Measurements from ENCODE around the gene CHEK1.

CHEK1 gene

GRCh38 chr11:125586623-125587022 lies 38.3 kb upstream of the CHEK1 start:
- TF ChIP-seq REST (IDR thresholded peaks at IDR 0.05; ENCODE audit: insufficient read depth in 1 of 2, low read depth in 2 of 2, low read length in 2 of 2) (no peak), FOXP2 (optimal IDR thresholded peaks at IDR 0.05; ENCODE audit: borderline replicate concordance, extremely low read depth, extremely low read length, insufficient read depth) (no peak), SIN3A (IDR thresholded peaks at IDR 0.05; ENCODE audit: borderline replicate concordance, insufficient read depth, low read length) (no peak), TAF1 (IDR thresholded peaks at IDR 0.05; ENCODE audit: borderline replicate concordance, insufficient read depth, low read length) (no peak), POLR2AphosphoS5 (IDR thresholded peaks at IDR 0.05; ENCODE audit: low read depth, low read length) (no peak)

- TF ChIP-seq SIN3A (IDR thresholded peaks at IDR 0.05; ENCODE audit: borderline replicate concordance, insufficient read depth, low read length) (no peak), TAF1 (IDR thresholded peaks at IDR 0.05; ENCODE audit: borderline replicate concordance, insufficient read depth, low read length) (no peak), POLR2AphosphoS5 (IDR thresholded peaks at IDR 0.05; ENCODE audit: low read depth, low read length) (no peak), FOXP2 (optimal IDR thresholded peaks at IDR 0.05; ENCODE audit: borderline replicate concordance, extremely low read depth, extremely low read length, insufficient read depth) (no peak)
Measured at GRCh38 chr11:125587480-125587879, 37.5 kb upstream of the CHEK1 start.

- TF ChIP-seq REST (IDR thresholded peaks at IDR 0.05; ENCODE audit: insufficient read depth in 1 of 2, low read depth in 2 of 2, low read length in 2 of 2) (no peak), SIN3A (IDR thresholded peaks at IDR 0.05; ENCODE audit: borderline replicate concordance, insufficient read depth, low read length) (no peak), POLR2AphosphoS5 (IDR thresholded peaks at IDR 0.05; ENCODE audit: low read depth, low read length) (no peak), TAF1 (IDR thresholded peaks at IDR 0.05; ENCODE audit: borderline replicate concordance, insufficient read depth, low read length) (no peak), FOXP2 (optimal IDR thresholded peaks at IDR 0.05; ENCODE audit: borderline replicate concordance, extremely low read depth, extremely low read length, insufficient read depth) (no peak)
Measured at GRCh38 chr11:125588505-125588904, 36.5 kb upstream of the CHEK1 start.

GRCh38 chr11:125591649-125592304 lies 33.2 kb upstream of the CHEK1 start:
- no peak for TF ChIP-seq FOXP2 (optimal IDR thresholded peaks at IDR 0.05; ENCODE audit: borderline replicate concordance, extremely low read depth, extremely low read length, insufficient read depth)
- TF ChIP-seq POLR2AphosphoS5 (IDR thresholded peaks at IDR 0.05; ENCODE audit: low read depth, low read length): no peak
- TF ChIP-seq REST (IDR thresholded peaks at IDR 0.05; ENCODE audit: insufficient read depth in 1 of 2, low read depth in 2 of 2, low read length in 2 of 2): no peak

GRCh38 chr11:125592305-125593113 lies 32.5 kb upstream of the CHEK1 start, which contains the start of gene STT3A:
Gene STT3A (plus strand): TSS chr11:125592852. CDS start chr11:125595916, 3,064 bp downstream.
- TF ChIP-seq REST (IDR thresholded peaks at IDR 0.05; ENCODE audit: insufficient read depth in 1 of 2, low read depth in 2 of 2, low read length in 2 of 2) (peak in 1 of 2 experiments; percentile 37; a peak in 1 of 4 replicates), SIN3A (IDR thresholded peaks at IDR 0.05; ENCODE audit: borderline replicate concordance, insufficient read depth, low read length) (peak; percentile 89; the same call in 1 of the 2 replicates), POLR2AphosphoS5 (IDR thresholded peaks at IDR 0.05; ENCODE audit: low read depth, low read length) (peak; percentile 87), TAF1 (IDR thresholded peaks at IDR 0.05; ENCODE audit: borderline replicate concordance, insufficient read depth, low read length) (peak; percentile 75; the same call in 1 of the 2 replicates), FOXP2 (optimal IDR thresholded peaks at IDR 0.05; ENCODE audit: borderline replicate concordance, extremely low read depth, extremely low read length, insufficient read depth) (peak; percentile 78)
